ENCODE results near the gene RAB3IL1. TPM values are rescaled to one million over a fixed set of nuclear protein-coding genes. Genes with fewer than 3 reads are reported as not detected.

Gene RAB3IL1
- total RNA-seq, 3 donors from 2014 or later: 2.6 to 15.0 (median 11.8) TPM

- TF ChIP-seq, protein P1, sequence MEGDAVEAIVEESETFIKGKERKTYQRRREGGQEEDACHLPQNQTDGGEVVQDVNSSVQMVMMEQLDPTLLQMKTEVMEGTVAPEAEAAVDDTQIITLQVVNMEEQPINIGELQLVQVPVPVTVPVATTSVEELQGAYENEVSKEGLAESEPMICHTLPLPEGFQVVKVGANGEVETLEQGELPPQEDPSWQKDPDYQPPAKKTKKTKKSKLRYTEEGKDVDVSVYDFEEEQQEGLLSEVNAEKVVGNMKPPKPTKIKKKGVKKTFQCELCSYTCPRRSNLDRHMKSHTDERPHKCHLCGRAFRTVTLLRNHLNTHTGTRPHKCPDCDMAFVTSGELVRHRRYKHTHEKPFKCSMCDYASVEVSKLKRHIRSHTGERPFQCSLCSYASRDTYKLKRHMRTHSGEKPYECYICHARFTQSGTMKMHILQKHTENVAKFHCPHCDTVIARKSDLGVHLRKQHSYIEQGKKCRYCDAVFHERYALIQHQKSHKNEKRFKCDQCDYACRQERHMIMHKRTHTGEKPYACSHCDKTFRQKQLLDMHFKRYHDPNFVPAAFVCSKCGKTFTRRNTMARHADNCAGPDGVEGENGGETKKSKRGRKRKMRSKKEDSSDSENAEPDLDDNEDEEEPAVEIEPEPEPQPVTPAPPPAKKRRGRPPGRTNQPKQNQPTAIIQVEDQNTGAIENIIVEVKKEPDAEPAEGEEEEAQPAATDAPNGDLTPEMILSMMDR (IDR thresholded peaks at IDR 0.05): no peak
- Histone ChIP-seq H3K36me3 (ENCODE audit: low read depth) (no peaks in the 10 kb centered on the region), H3K4me3 (no peak overlapping the region), H3K9me3 (no peaks in the 10 kb centered on the region), H3K4me1 (ENCODE audit: low read depth) (no peaks in the 10 kb centered on the region)
- no peak for DNase-seq
- no peak for ATAC-seq
- intact Hi-C loops (cut with DNase I, micrococcal nuclease): no loop called here
Observed at GRCh38 chr11:61872935-61873565, 44.3 kb downstream of the RAB3IL1 start.

DNA sequence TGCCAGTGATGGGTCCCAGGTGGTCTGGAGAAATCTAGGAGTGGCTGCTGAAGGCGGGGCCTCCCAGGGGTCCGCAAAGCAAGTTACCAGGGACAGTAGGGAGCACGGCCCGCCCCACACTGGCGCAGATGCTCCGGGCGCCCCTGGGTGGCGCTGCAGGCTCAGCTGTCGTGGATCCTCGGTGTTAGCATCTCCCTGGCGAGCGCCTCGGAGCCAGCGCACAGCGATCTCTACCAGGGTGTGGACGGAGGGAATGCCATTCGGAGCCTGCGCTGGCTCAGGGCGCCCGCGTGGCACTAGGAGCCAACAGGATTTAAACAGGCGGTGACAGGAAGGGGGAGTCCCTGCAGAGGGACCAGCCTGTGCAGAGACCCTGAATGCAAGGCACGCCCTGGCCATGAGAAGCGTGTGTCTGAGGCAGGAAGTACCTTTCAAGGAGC is 46.2 kb downstream of the RAB3IL1 start:
- H3K36me3 ChIP-seq (ENCODE audit: low read depth): no peaks in the 10 kb centered on the region
- DNase-seq (peak; percentile 70 to 77 (median 76)), ATAC-seq (peak; percentile 89)
- H3K4me1 ChIP-seq (ENCODE audit: low read depth): no peaks in the 10 kb centered on the region
- intact Hi-C loops (cut with DNase I, micrococcal nuclease): no loop called here
- H3K9me3 ChIP-seq: no peaks in the 10 kb centered on the region
- no peak overlapping the region for H3K4me3 ChIP-seq
- TF ChIP-seq, protein P1 (IDR thresholded peaks at IDR 0.05): peak; percentile 69

DNA sequence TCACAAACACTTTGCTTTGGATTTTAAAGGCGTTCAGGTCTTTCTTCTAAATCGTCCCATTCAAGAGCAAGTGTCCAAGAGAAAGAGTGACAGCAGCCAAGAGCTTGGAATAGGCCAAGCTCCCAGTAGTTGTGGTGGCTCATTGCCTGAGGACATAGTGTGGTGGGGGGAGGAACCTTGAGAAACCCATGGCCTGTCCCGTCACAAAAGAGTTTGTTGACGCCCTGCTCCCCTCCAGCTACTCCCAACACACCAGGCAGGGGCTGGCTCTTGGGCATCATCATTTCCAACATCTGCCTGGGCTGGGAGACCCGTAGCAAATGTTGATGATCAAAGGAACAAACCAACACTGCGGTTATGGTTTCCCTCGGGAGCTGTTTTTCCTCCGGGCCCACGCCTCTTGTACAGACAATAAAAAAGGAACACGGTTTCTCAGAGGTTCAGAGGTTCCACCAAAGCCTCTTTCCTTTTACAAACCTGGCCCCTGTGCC is 46.8 kb downstream of the RAB3IL1 start:
- Histone ChIP-seq H3K4me3 (no peak overlapping the region), H3K36me3 (ENCODE audit: low read depth) (no peaks in the 10 kb centered on the region), H3K4me1 (ENCODE audit: low read depth) (no peaks in the 10 kb centered on the region), H3K9me3 (no peaks in the 10 kb centered on the region)
- intact Hi-C loops (cut with DNase I, micrococcal nuclease): no loop called here
- DNase-seq (no peak), ATAC-seq (no peak)
- TF ChIP-seq, protein P1 (IDR thresholded peaks at IDR 0.05): no peak

GRCh38 chr11:61869708-61870451 is 47.5 kb downstream of the RAB3IL1 start:
- DNase-seq (no peak), ATAC-seq (no peak)
- H3K4me1 ChIP-seq (ENCODE audit: low read depth): no peaks in the 10 kb centered on the region
- TF ChIP-seq, protein P1 (IDR thresholded peaks at IDR 0.05): no peak
- H3K36me3 ChIP-seq (ENCODE audit: low read depth): no peaks in the 10 kb centered on the region
- no peak overlapping the region for H3K4me3 ChIP-seq
- no peaks in the 10 kb centered on the region for H3K9me3 ChIP-seq
- intact Hi-C loops (cut with DNase I, micrococcal nuclease): no loop called here

DNA sequence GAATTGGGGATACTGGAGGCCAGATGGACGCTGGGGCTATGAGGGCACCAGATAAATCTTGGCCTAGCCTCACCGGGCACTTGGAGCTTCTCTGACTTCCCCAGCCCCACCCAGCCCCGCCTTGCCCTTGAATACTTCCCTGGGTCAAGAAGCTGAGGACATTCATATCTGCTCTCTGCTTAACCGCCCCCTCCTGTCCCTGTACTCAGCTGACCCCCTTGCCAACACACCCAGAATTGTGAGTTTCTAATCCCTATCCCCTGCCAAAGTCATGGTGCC is 48.0 kb downstream of the RAB3IL1 start:
- TF ChIP-seq, protein P1 (IDR thresholded peaks at IDR 0.05): no peak
- no peaks in the 10 kb centered on the region for H3K4me1 ChIP-seq (ENCODE audit: low read depth)
- no peak for ATAC-seq

More for the DNA sequence above, 48.0 kb downstream of the RAB3IL1 start:
- Histone ChIP-seq H3K4me3 (no peak overlapping the region), H3K36me3 (ENCODE audit: low read depth) (no peaks in the 10 kb centered on the region), H3K9me3 (no peaks in the 10 kb centered on the region)
- intact Hi-C loops (cut with DNase I, micrococcal nuclease): no loop called here
- no peak for DNase-seq
